IMR-90 (cell line): ENCODE results near the gene SIGLEC6. TPM values are rescaled to one million over a fixed set of nuclear protein-coding genes. Genes with fewer than 3 reads are reported as not detected.

Experiments
- ATAC-seq: fragments of 200-7000 bp; cut with Tn5 transposase; 2 replicates; pipeline ENCODE4 v1.9.1; 2020; ENCODE audit warnings: low read depth, mild to moderate bottlenecking, moderate library complexity
- BruUV-seq: library from RNA; stranded (reverse); fragments of 400-500 nt; replicated peaks from 2 replicates; lab custom pipeline; 2021; lab: Mats Ljungman, UMichigan
- CTCF ChIA-PET: fragments of 300-600 bp; formaldehyde crosslinking; extraction: SDS; loops from one replicate; lab custom pipeline; 2021; ENCODE audit warnings: antibody characterized with exemption; lab: Yijun Ruan, JAX
- POLR2A ChIA-PET: fragments of 300-600 bp; sonication (Branson Sonifier 250); formaldehyde crosslinking; loops from one replicate; lab custom pipeline; 2022; ENCODE audit warnings: antibody characterized with exemption; ENCODE audit not compliant: unreplicated experiment; lab: Charles Lee
- DNase-seq: peaks from one replicate; pipeline ENCODE4 v3.0.0; 2013
- H2AFZ ChIP-seq: replicated peaks from 2 replicates; pipeline ENCODE3; 2013; ENCODE audit warnings: low read length, mild to moderate bottlenecking; ENCODE audit not compliant: poor library complexity
- H2AK5ac ChIP-seq: 2 replicates; pipeline ENCODE4 v1.6.1; 2013; ENCODE audit warnings: low read depth, low read length, inconsistent platforms
- H2AK9ac ChIP-seq: replicated peaks from 2 replicates; pipeline ENCODE3; 2013; ENCODE audit warnings: mild to moderate bottlenecking, low read depth, low read length, moderate library complexity; ENCODE audit not compliant: poor library complexity
- H2BK120ac ChIP-seq: 2 replicates; pipeline ENCODE4 v1.6.1; 2013; ENCODE audit warnings: low read depth, low read length, inconsistent platforms
- H2BK15ac ChIP-seq: 3 replicates; pipeline ENCODE4 v1.6.1; 2013; ENCODE audit warnings: low read depth, low read length, inconsistent platforms
- H2BK20ac ChIP-seq: 2 replicates; pipeline ENCODE4 v1.6.1; 2013; ENCODE audit warnings: low read depth, mild to moderate bottlenecking, inconsistent platforms, low read length, moderate library complexity
- H2BK5ac ChIP-seq: 2 replicates; pipeline ENCODE4 v1.6.1; 2013; ENCODE audit warnings: mild to moderate bottlenecking, low read depth, low read length, inconsistent platforms; ENCODE audit not compliant: poor library complexity, severe bottlenecking
- H3K14ac ChIP-seq: replicated peaks from 2 replicates; pipeline ENCODE4 v1.6.1; 2013; ENCODE audit warnings: low read depth, low read length, inconsistent platforms
- H3K18ac ChIP-seq: 2 replicates; pipeline ENCODE4 v1.6.1; 2013; ENCODE audit warnings: low read depth, low read length, control low read depth
- H3K23ac ChIP-seq: 2 replicates; pipeline ENCODE4 v1.6.1; 2013; ENCODE audit warnings: low read depth, low read length, inconsistent platforms
- H3K27ac ChIP-seq: 2 replicates; pipeline ENCODE4 v1.5.1; 2013; ENCODE audit warnings: mild to moderate bottlenecking, control low read depth, low read length; ENCODE audit not compliant: insufficient read depth
- H3K27me3 ChIP-seq: 2 replicates; pipeline ENCODE4 v1.6.1; 2013; ENCODE audit warnings: low read length; ENCODE audit not compliant: control insufficient read depth, insufficient read depth
- H3K36me3 ChIP-seq: 2 replicates; pipeline ENCODE4 v1.6.1; 2013; ENCODE audit warnings: low read length, mixed read lengths; ENCODE audit not compliant: control insufficient read depth, insufficient read depth
- H3K4ac ChIP-seq: 2 replicates; pipeline ENCODE4 v1.6.1; 2013; ENCODE audit warnings: low read depth, low read length, inconsistent platforms
- H3K4me1 ChIP-seq: 2 replicates; pipeline ENCODE4 v1.6.1; 2013; ENCODE audit warnings: low read length, mixed read lengths; ENCODE audit not compliant: control insufficient read depth, insufficient read depth
- H3K4me2 ChIP-seq: 2 replicates; pipeline ENCODE4 v1.6.1; 2013; ENCODE audit warnings: low read depth, mild to moderate bottlenecking, control low read depth, low read length, moderate library complexity
- H3K4me3 ChIP-seq: 2 replicates; pipeline ENCODE4 v1.5.1; 2013; ENCODE audit warnings: low read depth, mild to moderate bottlenecking, control low read depth, low read length, moderate library complexity; ENCODE audit not compliant: insufficient read depth
- H3K56ac ChIP-seq: 2 replicates; pipeline ENCODE4 v1.6.1; 2013; ENCODE audit warnings: low read length, inconsistent platforms; ENCODE audit not compliant: insufficient read depth; ENCODE audit errors: extremely low read depth
- H3K79me1 ChIP-seq, 2 experiments: 2 replicates each; pipeline ENCODE4 v1.6.1; 2013; ENCODE audit warnings: low read length in 2 of 2, inconsistent platforms in 1 of 2, low read depth in 1 of 2
- H3K9ac ChIP-seq: 2 replicates; pipeline ENCODE4 v1.6.1; 2013; ENCODE audit warnings: low read depth, low read length, control low read depth
- H3K9me1 ChIP-seq: 2 replicates; pipeline ENCODE4 v1.6.1; 2013; ENCODE audit warnings: low read length, inconsistent platforms; ENCODE audit not compliant: insufficient read depth
- H3K9me3 ChIP-seq: 2 replicates; pipeline ENCODE4 v1.6.1; 2013; ENCODE audit warnings: low read length; ENCODE audit not compliant: control insufficient read depth, insufficient read depth
- H4K20me1 ChIP-seq: 2 replicates; pipeline ENCODE4 v1.6.1; 2013; ENCODE audit warnings: low read length, inconsistent platforms; ENCODE audit not compliant: insufficient read depth
- H4K5ac ChIP-seq: 2 replicates; pipeline ENCODE4 v1.6.1; 2013; ENCODE audit warnings: mild to moderate bottlenecking, low read depth, low read length, control low read depth
- H4K8ac ChIP-seq, 2 experiments: 2 replicates each; pipeline ENCODE4 v1.6.1; 2013; ENCODE audit warnings: low read depth in 2 of 2, low read length in 2 of 2, control low read depth in 1 of 2, inconsistent platforms in 1 of 2
- H4K91ac ChIP-seq: 2 replicates; pipeline ENCODE4 v1.6.1; 2013; ENCODE audit warnings: low read depth, low read length, inconsistent platforms; ENCODE audit not compliant: insufficient read depth
- BHLHE40 ChIP-seq: fragments of 150-350 bp; IDR thresholded peaks from 2 replicates; pipeline ENCODE4 v1.6.1; 2016; ENCODE audit warnings: mild to moderate bottlenecking, low read depth, low read length
- CEBPB ChIP-seq: IDR thresholded peaks from 2 replicates; pipeline ENCODE4 v1.6.1; 2012; ENCODE audit warnings: low read depth, low read length, improper control_type of control experiment
- CHD1 ChIP-seq: IDR thresholded peaks from 2 replicates; pipeline ENCODE4 v1.6.1; 2012; ENCODE audit warnings: low read depth, low read length, improper control_type of control experiment
- CTCF ChIP-seq: conservative IDR thresholded peaks from 2 replicates; pipeline ENCODE4 v1.5.1; 2012; ENCODE audit warnings: mild to moderate bottlenecking, low read depth, low read length, improper control_type of control experiment
- FOS ChIP-seq: fragments of 150-350 bp; IDR thresholded peaks from 2 replicates; pipeline ENCODE4 v1.6.1; 2016; ENCODE audit warnings: low read depth, low read length
- MAFK ChIP-seq: IDR thresholded peaks from 2 replicates; pipeline ENCODE4 v1.6.1; 2012; ENCODE audit warnings: low read depth, low read length, improper control_type of control experiment
- NFE2L2 ChIP-seq: fragments of 150-350 bp; IDR thresholded peaks from 2 replicates; pipeline ENCODE4 v1.6.1; 2016; ENCODE audit warnings: low read depth, mild to moderate bottlenecking, low read length
- POLR2A ChIP-seq: IDR thresholded peaks from 2 replicates; pipeline ENCODE4 v1.6.1; 2012; ENCODE audit warnings: mild to moderate bottlenecking, low read depth, low read length
- RAD21 ChIP-seq: IDR thresholded peaks from 2 replicates; pipeline ENCODE4 v1.6.1; 2012; ENCODE audit warnings: low read length, improper control_type of control experiment
- RCOR1 ChIP-seq: IDR thresholded peaks from 2 replicates; pipeline ENCODE4 v1.6.1; 2012; ENCODE audit warnings: mild to moderate bottlenecking, low read length, improper control_type of control experiment; ENCODE audit not compliant: insufficient replicate concordance
- RFX5 ChIP-seq: IDR thresholded peaks from 2 replicates; pipeline ENCODE4 v1.8.0; 2012; ENCODE audit warnings: low read depth, mild to moderate bottlenecking, low read length, moderate library complexity
- SMC3 ChIP-seq: fragments of 150-350 bp; IDR thresholded peaks from 2 replicates; pipeline ENCODE4 v1.6.1; 2016; ENCODE audit warnings: low read depth, mild to moderate bottlenecking, antibody characterized with exemption, low read length, moderate library complexity
- USF2 ChIP-seq: fragments of 150-350 bp; IDR thresholded peaks from 2 replicates; pipeline ENCODE4 v1.6.1; 2017; ENCODE audit warnings: mild to moderate bottlenecking, antibody characterized with exemption, low read length, low read depth
- WGBS, 2 experiments: methylation state at CpG; one replicate each; pipeline versions ENCODE4 v1.1.5 to v1.1.7; 2013; ENCODE audit warnings: missing lambda C conversion rate in 2 of 2; ENCODE audit not compliant: insufficient read length in 1 of 2; ENCODE audit errors: extremely low coverage in 2 of 2; 5-methylcytosine and 5-hydroxymethylcytosine counted together
- dilution Hi-C: fragments of 300-500 bp; cut with HindIII; formaldehyde crosslinking; loops from one replicate; pipeline ENCODE4 v1.14.3; 2018; ENCODE audit warnings: low sequenced_read_pairs; ENCODE audit not compliant: unreplicated experiment
- in situ Hi-C: fragments of 300-500 bp; cut with MboI; formaldehyde crosslinking; loops from 3 replicates; pipeline ENCODE4 v1.14.3; 2019; ENCODE audit warnings: low sequenced_read_pairs, inconsistent platforms, mixed read lengths
- intact Hi-C: fragments of 100-400 bp; cut with micrococcal nuclease; formaldehyde crosslinking; loops from 2 replicates; pipeline ENCODE4 v1.10.0; 2022
- polyA plus RNA-seq, 3 experiments: library from polyadenylated mRNA; depleted of rRNA; stranded (reverse); fragments of >200 nt; gene quantifications; 2 replicates each; pipeline ENCODE4 v1.2.3, GENCODE V29; 2012; ENCODE audit warnings: low replicate concordance in 1 of 3
- total RNA-seq: library from RNA; depleted of rRNA; stranded (reverse); fragments of >200 nt; gene quantifications from 2 replicates; pipeline ENCODE4 v1.2.3, GENCODE V29; 2012

SIGLEC6 gene
- total and polyA plus RNA-seq, 2 of the 4 experiments (the other 2 are of a cell fraction) = not detected

- H3K14ac ChIP-seq = no peak overlapping the region
- no peak overlapping the region for H3K4me3 ChIP-seq
- no peaks in the 10 kb centered on the region for H3K36me3 ChIP-seq
- no peaks in the 10 kb centered on the region for H3K9me1 ChIP-seq
- WGBS, 2 experiments = 33% methylated on average over 1 of the region's 5 CpGs; no CpG with 5 or more reads in 1 of the 2 experiments
- TF ChIP-seq POLR2A = no peak
- no peak for TF ChIP-seq NFE2L2
- no peak for TF ChIP-seq RCOR1
- TF ChIP-seq CTCF = no peak
- no peak for TF ChIP-seq FOS
- TF ChIP-seq MAFK = no peak
- no peak for TF ChIP-seq CHD1
- TF ChIP-seq RAD21 = no peak
- no peak for TF ChIP-seq CEBPB
- TF ChIP-seq RFX5 = no peak
- TF ChIP-seq USF2 = no peak
- TF ChIP-seq SMC3 = no peak
- no peak for TF ChIP-seq BHLHE40
- ATAC-seq (no peak), DNase-seq (no peak)
- no peaks in the 10 kb centered on the region for H3K79me1 ChIP-seq
- H2AFZ ChIP-seq = no peak overlapping the region
- H4K91ac ChIP-seq = no peak overlapping the region
- no peak overlapping the region for H3K4me2 ChIP-seq
- no peak overlapping the region for H2BK20ac ChIP-seq
- H3K27me3 ChIP-seq = no peaks in the 10 kb centered on the region
- H2BK15ac ChIP-seq = no peak overlapping the region
- no peak overlapping the region for H4K8ac ChIP-seq
- CTCF ChIA-PET = no interaction called here
- H2AK9ac ChIP-seq = no peak overlapping the region
- in situ Hi-C loops = no loop called here
- POLR2A ChIA-PET = no interaction called here
- H2BK5ac ChIP-seq = no peak overlapping the region
- no peaks in the 10 kb centered on the region for H4K20me1 ChIP-seq
- no peak overlapping the region for H3K9ac ChIP-seq
- intact Hi-C loops = no loop called here
- no peak overlapping the region for H3K18ac ChIP-seq
- no peak overlapping the region for H4K5ac ChIP-seq
- no TSS peak for BruUV-seq
- no peak overlapping the region for H3K56ac ChIP-seq
- no peaks in the 10 kb centered on the region for H3K4me1 ChIP-seq
- no peak overlapping the region for H3K27ac ChIP-seq
- dilution Hi-C loops = no loop called here
- H3K4ac ChIP-seq = no peak overlapping the region
- no peak overlapping the region for H3K23ac ChIP-seq
- H2BK120ac ChIP-seq = no peak overlapping the region
- no peaks in the 10 kb centered on the region for H3K9me3 ChIP-seq
- H2AK5ac ChIP-seq = no peak overlapping the region
These were observed 11.2 kb upstream of the SIGLEC6 start for GRCh38 chr19:51542699-51543098.
